WTC11 (cell line): Measurements from ENCODE around the gene AGO4. TPM values are rescaled to one million over a fixed set of nuclear protein-coding genes. Genes with fewer than 3 reads are reported as not detected.
A peak's percentile ranks its signal among the peaks of the same experiment; 100 is the strongest.

Source experiments
- ATAC-seq: fragments of 200-7000 bp; cut with Tn5 transposase; 2 replicates; pipeline ENCODE4 v1.10.0; 2021; ENCODE audit warnings: mild to moderate bottlenecking, moderate library complexity
- Bru-seq: library from RNA; stranded (reverse); fragments of 400-500 nt; gene quantifications from one replicate; lab custom pipeline; 2021; lab: Mats Ljungman, UMichigan
- CTCF ChIA-PET: fragments of 300-600 bp; sonication (Branson Sonifier 250); formaldehyde crosslinking; loops from one replicate; lab custom pipeline; 2021; ENCODE audit warnings: antibody characterized with exemption; lab: Charles Lee
- POLR2A ChIA-PET: fragments of 350-600 bp; sonication (Branson Sonifier 250); formaldehyde crosslinking; loops from one replicate; lab custom pipeline; 2021; ENCODE audit warnings: antibody characterized with exemption; lab: Charles Lee
- DNase-seq: peaks from one replicate; pipeline ENCODE4 v3.0.0; 2021; ENCODE audit warnings: low spot score
- H3K27ac Mint-ChIP-seq: 2 replicates; pipeline ENCODE4 v1.8.0; 2021; ENCODE audit warnings: mixed read lengths
- H3K27me3 Mint-ChIP-seq: 2 replicates; pipeline ENCODE4 v1.8.0; 2021; ENCODE audit warnings: low read depth, mild to moderate bottlenecking, moderate library complexity, mixed read lengths
- H3K36me3 Mint-ChIP-seq: 2 replicates; pipeline ENCODE4 v1.8.0; 2021; ENCODE audit warnings: mixed read lengths
- H3K4me1 Mint-ChIP-seq: 2 replicates; pipeline ENCODE4 v1.8.0; 2022; ENCODE audit warnings: mixed read lengths
- H3K4me3 Mint-ChIP-seq: 2 replicates; pipeline ENCODE4 v1.8.0; 2021; ENCODE audit warnings: mild to moderate bottlenecking, moderate library complexity, mixed read lengths
- H3K9me3 Mint-ChIP-seq: 2 replicates; pipeline ENCODE4 v1.8.0; 2021; ENCODE audit warnings: mixed read lengths
- ATF3 ChIP-seq: sonication (generic); formaldehyde crosslinking; conservative IDR thresholded peaks from 2 replicates; pipeline ENCODE4 v1.8.1; 2022; ENCODE audit warnings: mild to moderate bottlenecking, missing genetic modification reagents
- CREB1 ChIP-seq: sonication (generic); formaldehyde crosslinking; IDR thresholded peaks from 2 replicates; pipeline ENCODE4 v1.8.0; 2023; ENCODE audit warnings: mild to moderate bottlenecking, missing genetic modification reagents
- CREM ChIP-seq: sonication (generic); formaldehyde crosslinking; IDR thresholded peaks from 2 replicates; pipeline ENCODE4 v1.8.1; 2022; ENCODE audit warnings: mild to moderate bottlenecking, missing genetic modification reagents, moderate library complexity
- ETV6 ChIP-seq: sonication (generic); formaldehyde crosslinking; IDR thresholded peaks from 2 replicates; pipeline ENCODE4 v1.8.1; 2022; ENCODE audit warnings: mild to moderate bottlenecking, missing genetic modification reagents
- GABPB1 ChIP-seq: sonication (generic); formaldehyde crosslinking; IDR thresholded peaks from 2 replicates; pipeline ENCODE4 v1.8.1; 2023; ENCODE audit warnings: mild to moderate bottlenecking, missing genetic modification reagents
- HMGA2 ChIP-seq: fragments of 250-450 bp; sonication (Bioruptor Pico); IDR thresholded peaks from 2 replicates; pipeline ENCODE4 v1.4.0; 2021; ENCODE audit warnings: mild to moderate bottlenecking, moderate library complexity
- MAX ChIP-seq: sonication (generic); formaldehyde crosslinking; IDR thresholded peaks from 2 replicates; pipeline ENCODE4 v1.8.0; 2022; ENCODE audit warnings: mild to moderate bottlenecking, missing genetic modification reagents
- MLX ChIP-seq: sonication (generic); formaldehyde crosslinking; IDR thresholded peaks from 2 replicates; pipeline ENCODE4 v1.8.1; 2023; ENCODE audit warnings: mild to moderate bottlenecking, missing genetic modification reagents, moderate library complexity
- NFATC4 ChIP-seq: fragments of 250-450 bp; sonication (Bioruptor Pico); IDR thresholded peaks from 2 replicates; pipeline ENCODE4 v1.9.0; 2021; ENCODE audit warnings: mild to moderate bottlenecking
- NR1H2 ChIP-seq: sonication (generic); formaldehyde crosslinking; IDR thresholded peaks from 2 replicates; pipeline ENCODE4 v1.9.0; 2021; ENCODE audit warnings: mild to moderate bottlenecking, moderate library complexity, missing genetic modification reagents
- OVOL2 ChIP-seq: fragments of 250-450 bp; sonication (Bioruptor Pico); IDR thresholded peaks from 2 replicates; pipeline ENCODE4 v1.9.0; 2021; ENCODE audit warnings: mild to moderate bottlenecking, borderline replicate concordance
- PRRX2 ChIP-seq: fragments of 250-450 bp; sonication (Bioruptor Pico); IDR thresholded peaks from 2 replicates; pipeline ENCODE4 v1.8.0; 2021; ENCODE audit warnings: mild to moderate bottlenecking
- RORB ChIP-seq: fragments of 250-450 bp; sonication (Bioruptor Pico); IDR thresholded peaks from 2 replicates; pipeline ENCODE4 v1.9.0; 2021; ENCODE audit warnings: mild to moderate bottlenecking
- TEAD1 ChIP-seq: sonication (generic); formaldehyde crosslinking; IDR thresholded peaks from 2 replicates; pipeline ENCODE4 v1.8.0; 2022; ENCODE audit warnings: mild to moderate bottlenecking, missing genetic modification reagents
- ZNF263 ChIP-seq: sonication (generic); formaldehyde crosslinking; IDR thresholded peaks from 2 replicates; pipeline ENCODE4 v1.8.1; 2022; ENCODE audit warnings: low read depth, mild to moderate bottlenecking, moderate library complexity, missing genetic modification reagents
- ZNF317 ChIP-seq: sonication (generic); formaldehyde crosslinking; IDR thresholded peaks from 2 replicates; pipeline ENCODE4 v1.8.1; 2023; ENCODE audit warnings: low read depth, mild to moderate bottlenecking, moderate library complexity, missing genetic modification reagents, borderline replicate concordance
- ZNF396 ChIP-seq: fragments of 250-450 bp; sonication (Bioruptor Pico); IDR thresholded peaks from 2 replicates; pipeline ENCODE4 v1.8.0; 2021; ENCODE audit warnings: mild to moderate bottlenecking, moderate library complexity, borderline replicate concordance
- ZNF416 ChIP-seq: fragments of 250-450 bp; sonication (Bioruptor Pico); IDR thresholded peaks from 2 replicates; pipeline ENCODE4 v1.9.0; 2021; ENCODE audit warnings: mild to moderate bottlenecking, inconsistent platforms
- ZNF425 ChIP-seq: fragments of 250-450 bp; sonication (Bioruptor Pico); conservative IDR thresholded peaks from 2 replicates; pipeline ENCODE4 v1.9.0; 2021; ENCODE audit warnings: mild to moderate bottlenecking
- ZNF532 ChIP-seq: fragments of 250-450 bp; sonication (Bioruptor Pico); IDR thresholded peaks from 2 replicates; pipeline ENCODE4 v1.9.0; 2021; ENCODE audit warnings: mild to moderate bottlenecking, borderline replicate concordance
- ZNF671 ChIP-seq: fragments of 250-450 bp; sonication (Bioruptor Pico); IDR thresholded peaks from 2 replicates; pipeline ENCODE4 v1.8.0; 2021; ENCODE audit warnings: mild to moderate bottlenecking
- long read RNA-seq, 3 experiments: library from RNA in 1 of 3; library from capped mRNA in 1 of 3; library from polyadenylated mRNA in 1 of 3; unstranded in 2 of 3; stranded (forward) in 1 of 3; transcript quantifications; one replicate each; pipeline ENCODE4 v2.0.0, GENCODE V29; 2021
- total RNA-seq: library from RNA; stranded (reverse); gene quantifications from 3 replicates; pipeline ENCODE4 v1.2.3, GENCODE V29; 2021
- TF ChIP-seq, protein P1 (sequence below): sonication (generic); formaldehyde crosslinking; IDR thresholded peaks from 2 replicates; pipeline ENCODE4 v1.8.0; 2022; ENCODE audit warnings: mild to moderate bottlenecking, missing genetic modification reagents
- TF ChIP-seq, protein P2 (sequence below): sonication (generic); formaldehyde crosslinking; IDR thresholded peaks from 2 replicates; pipeline ENCODE4 v1.8.0; 2022; ENCODE audit warnings: mild to moderate bottlenecking, missing genetic modification reagents

AGO4 gene
- total RNA-seq: 8.7 to 10.3 TPM (median 10.1 TPM) in 3 replicates
- Bru-seq, nascent RNA: percentile 64 among the genes with signal in this experiment
- long read RNA-seq, experiment 1, full-length matches to known transcripts: 13 of 31 reads
- long read RNA-seq, experiment 1, partial matches to known transcripts: 5 of 31 reads
- long read RNA-seq, experiment 1, other reads (novel, unspliced or antisense): 13 of 31 reads
- long read RNA-seq, experiment 2, partial matches to known transcripts: 2 of 10 reads
- long read RNA-seq, experiment 2, other reads (novel, unspliced or antisense): 8 of 10 reads
- long read RNA-seq, experiment 3, partial matches to known transcripts: 0 of 1 reads
- long read RNA-seq, experiment 3, other reads (novel, unspliced or antisense): 1 of 1 reads

- ATAC-seq: peak; percentile 73
These were observed at the start of gene AGO4 for GRCh38 chr1:35807614-35808449. TSS of gene AGO4 (plus strand) at chr1:35808016. CDS start at chr1:35808417, 401 bp downstream.

DNA sequence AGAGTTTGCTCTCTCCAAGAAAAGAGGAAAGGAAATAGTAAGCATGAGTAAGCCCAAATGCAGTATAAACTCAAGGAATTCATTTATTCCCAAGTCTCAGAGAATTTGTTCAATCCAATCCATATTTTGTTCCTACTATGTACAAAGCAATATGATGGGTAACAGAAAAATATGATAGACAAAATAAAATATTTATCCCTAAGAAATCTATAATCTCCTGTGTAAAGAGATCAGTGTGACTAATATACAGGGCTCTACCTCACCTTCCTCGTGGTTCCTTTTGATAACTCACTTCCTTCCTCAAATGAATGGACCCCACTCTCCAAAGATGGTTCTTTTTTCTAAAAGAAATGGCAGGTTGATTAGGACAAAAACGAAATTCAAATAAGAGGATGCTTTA, 45.7 kb upstream of the AGO4 start:
- peaks cover 46% of the 10 kb centered on the region for H3K36me3 Mint-ChIP-seq
- H3K4me3 Mint-ChIP-seq: no peak overlapping the region
- no peak overlapping the region for H3K27ac Mint-ChIP-seq
- ChIA-PET CTCF (no interaction called here), POLR2A (no interaction called here)
- H3K9me3 Mint-ChIP-seq: no peaks in the 10 kb centered on the region
- H3K27me3 Mint-ChIP-seq: no peaks in the 10 kb centered on the region
- ATAC-seq (no peak), DNase-seq (no peak)
- H3K4me1 Mint-ChIP-seq: no peaks in the 10 kb centered on the region
- TF ChIP-seq MLX (CRISPR knock-in tag): no peak
- TF ChIP-seq ETV6 (CRISPR knock-in tag): no peak
- TF ChIP-seq, protein P1, sequence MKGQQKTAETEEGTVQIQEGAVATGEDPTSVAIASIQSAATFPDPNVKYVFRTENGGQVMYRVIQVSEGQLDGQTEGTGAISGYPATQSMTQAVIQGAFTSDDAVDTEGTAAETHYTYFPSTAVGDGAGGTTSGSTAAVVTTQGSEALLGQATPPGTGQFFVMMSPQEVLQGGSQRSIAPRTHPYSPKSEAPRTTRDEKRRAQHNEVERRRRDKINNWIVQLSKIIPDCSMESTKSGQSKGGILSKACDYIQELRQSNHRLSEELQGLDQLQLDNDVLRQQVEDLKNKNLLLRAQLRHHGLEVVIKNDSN (CRISPR knock-in tag): no peak
- TF ChIP-seq ZNF671 (CRISPR knock-in tag): no peak
- no peak for TF ChIP-seq ATF3 (CRISPR knock-in tag)
- no peak for TF ChIP-seq ZNF263 (CRISPR knock-in tag)
- TF ChIP-seq CREM (CRISPR knock-in tag): no peak
- no peak for TF ChIP-seq ZNF396 (CRISPR knock-in tag)
- no peak for TF ChIP-seq TEAD1 (CRISPR knock-in tag)
- no peak for TF ChIP-seq MAX (CRISPR knock-in tag)
- TF ChIP-seq NFATC4 (CRISPR knock-in tag): no peak
- TF ChIP-seq PRRX2: no peak
- TF ChIP-seq ZNF532 (CRISPR knock-in tag): no peak
- TF ChIP-seq, protein P2, sequence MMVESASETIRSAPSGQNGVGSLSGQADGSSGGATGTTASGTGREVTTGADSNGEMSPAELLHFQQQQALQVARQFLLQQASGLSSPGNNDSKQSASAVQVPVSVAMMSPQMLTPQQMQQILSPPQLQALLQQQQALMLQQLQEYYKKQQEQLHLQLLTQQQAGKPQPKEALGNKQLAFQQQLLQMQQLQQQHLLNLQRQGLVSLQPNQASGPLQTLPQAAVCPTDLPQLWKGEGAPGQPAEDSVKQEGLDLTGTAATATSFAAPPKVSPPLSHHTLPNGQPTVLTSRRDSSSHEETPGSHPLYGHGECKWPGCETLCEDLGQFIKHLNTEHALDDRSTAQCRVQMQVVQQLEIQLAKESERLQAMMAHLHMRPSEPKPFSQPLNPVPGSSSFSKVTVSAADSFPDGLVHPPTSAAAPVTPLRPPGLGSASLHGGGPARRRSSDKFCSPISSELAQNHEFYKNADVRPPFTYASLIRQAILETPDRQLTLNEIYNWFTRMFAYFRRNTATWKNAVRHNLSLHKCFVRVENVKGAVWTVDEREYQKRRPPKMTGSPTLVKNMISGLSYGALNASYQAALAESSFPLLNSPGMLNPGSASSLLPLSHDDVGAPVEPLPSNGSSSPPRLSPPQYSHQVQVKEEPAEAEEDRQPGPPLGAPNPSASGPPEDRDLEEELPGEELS (CRISPR knock-in tag): no peak
- no peak for TF ChIP-seq NR1H2 (CRISPR knock-in tag)

More at GRCh38 chr1:35807614-35808449, at the start of gene AGO4:
- H3K9me3 Mint-ChIP-seq: no peaks in the 10 kb centered on the region
- ChIA-PET CTCF (no interaction called here), POLR2A (no interaction called here)
- peaks cover 11% of the 10 kb centered on the region for H3K4me1 Mint-ChIP-seq
- DNase-seq: peak; percentile 68
- H3K27ac Mint-ChIP-seq: peak within 1 kb of the TSS; percentile 89; the same call in 1 of the 2 replicates
- H3K27me3 Mint-ChIP-seq: no peaks in the 10 kb centered on the region; the same call in 1 of the 2 replicates
- H3K4me3 Mint-ChIP-seq: peak within 1 kb of the TSS; percentile 92
- TF ChIP-seq RORB (CRISPR knock-in tag) (no peak), CREB1 (no peak), CREM (CRISPR knock-in tag) (0 out of 2 replicates have a peak, but pooled peaks have one; percentile 15), GABPB1 (CRISPR knock-in tag) (no peak; the same call in 1 of the 2 replicates), ZNF317 (CRISPR knock-in tag) (no peak), ZNF416 (CRISPR knock-in tag) (0 out of 2 replicates have a peak, but pooled peaks have one; percentile 47), HMGA2 (CRISPR knock-in tag) (no peak), OVOL2 (CRISPR knock-in tag) (no peak), ZNF425 (CRISPR knock-in tag) (no peak)
- H3K36me3 Mint-ChIP-seq: no peaks in the 10 kb centered on the region
